ENCODE results near the gene PFDN6. TPM values are rescaled to one million over a fixed set of nuclear protein-coding genes. Genes with fewer than 3 reads are reported as not detected.

Gene PFDN6
- total and polyA plus RNA-seq, 2 of the 13 experiments (the other 11 are each of a cell fraction or from before 2014, with no cell fraction given): 75.5 to 87.0 TPM

DNA sequence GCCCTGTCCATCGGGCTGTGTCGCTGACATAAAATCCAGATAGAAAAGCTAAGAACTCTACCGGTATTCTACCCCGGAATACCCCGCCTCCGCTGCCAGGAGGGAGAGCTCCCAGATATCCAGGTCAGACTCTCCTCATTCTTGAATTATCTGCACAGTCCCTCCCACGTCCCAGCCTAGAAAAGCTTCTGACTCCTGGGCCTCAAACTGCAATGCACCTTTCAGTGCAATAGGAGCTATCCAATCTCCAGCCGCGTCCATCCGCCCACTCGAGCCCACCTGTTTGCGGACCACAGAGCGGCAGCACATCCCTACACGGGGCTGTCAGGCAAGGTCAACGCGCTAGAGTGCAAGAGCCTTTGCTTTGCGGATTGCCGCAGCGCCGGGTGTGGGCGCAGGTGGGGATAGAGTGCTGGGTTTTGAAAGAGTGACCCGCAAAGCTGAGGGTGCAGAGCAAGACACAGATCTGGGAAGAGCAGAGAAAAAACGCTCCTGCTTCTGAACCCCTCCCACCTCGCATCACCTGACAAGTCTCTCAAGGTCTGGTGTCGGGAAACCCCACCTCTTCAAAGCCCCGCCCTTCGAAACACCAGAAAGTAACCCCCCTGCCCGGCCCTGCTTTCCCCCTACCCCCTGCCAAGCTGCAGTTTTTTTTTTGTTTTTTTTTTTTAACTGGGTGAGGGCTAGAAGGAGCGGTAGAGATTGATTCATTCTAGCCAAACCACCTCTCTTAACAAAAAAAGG, 23.1 kb downstream of the PFDN6 start (continued):
- TF ChIP-seq, protein P1, sequence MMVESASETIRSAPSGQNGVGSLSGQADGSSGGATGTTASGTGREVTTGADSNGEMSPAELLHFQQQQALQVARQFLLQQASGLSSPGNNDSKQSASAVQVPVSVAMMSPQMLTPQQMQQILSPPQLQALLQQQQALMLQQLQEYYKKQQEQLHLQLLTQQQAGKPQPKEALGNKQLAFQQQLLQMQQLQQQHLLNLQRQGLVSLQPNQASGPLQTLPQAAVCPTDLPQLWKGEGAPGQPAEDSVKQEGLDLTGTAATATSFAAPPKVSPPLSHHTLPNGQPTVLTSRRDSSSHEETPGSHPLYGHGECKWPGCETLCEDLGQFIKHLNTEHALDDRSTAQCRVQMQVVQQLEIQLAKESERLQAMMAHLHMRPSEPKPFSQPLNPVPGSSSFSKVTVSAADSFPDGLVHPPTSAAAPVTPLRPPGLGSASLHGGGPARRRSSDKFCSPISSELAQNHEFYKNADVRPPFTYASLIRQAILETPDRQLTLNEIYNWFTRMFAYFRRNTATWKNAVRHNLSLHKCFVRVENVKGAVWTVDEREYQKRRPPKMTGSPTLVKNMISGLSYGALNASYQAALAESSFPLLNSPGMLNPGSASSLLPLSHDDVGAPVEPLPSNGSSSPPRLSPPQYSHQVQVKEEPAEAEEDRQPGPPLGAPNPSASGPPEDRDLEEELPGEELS (CRISPR knock-in tag; IDR thresholded peaks at IDR 0.05): peak; percentile 39; the same call in 1 of the 2 replicates
- TF ChIP-seq ETV5 (CRISPR knock-in tag; IDR thresholded peaks at IDR 0.05; ENCODE audit: borderline replicate concordance) (peak; percentile 18; the same call in 1 of the 2 replicates), ZNF276 (CRISPR knock-in tag; IDR thresholded peaks at IDR 0.05; ENCODE audit: low read depth) (0 out of 2 replicates have a peak, but pooled peaks have one; percentile 45), DR1 (CRISPR knock-in tag; IDR thresholded peaks at IDR 0.05) (0 out of 2 replicates have a peak, but pooled peaks have one; percentile 13), CREB1 (IDR thresholded peaks at IDR 0.05) (no peak), CREB1 (CRISPR knock-in tag; IDR thresholded peaks at IDR 0.05) (peak; percentile 32; the same call in 1 of the 2 replicates), KMT2A (CRISPR knock-in tag; IDR thresholded peaks at IDR 0.05) (peak; percentile 72), NFKBIZ (CRISPR knock-in tag; IDR thresholded peaks at IDR 0.05) (0 out of 2 replicates have a peak, but pooled peaks have one; percentile 37), ZNF75D (CRISPR knock-in tag; IDR thresholded peaks at IDR 0.05; ENCODE audit: borderline replicate concordance) (peak; percentile 44; the same call in 1 of the 2 replicates), ZNF543 (CRISPR knock-in tag; IDR thresholded peaks at IDR 0.05) (0 out of 2 replicates have a peak, but pooled peaks have one; percentile 61), PLRG1 (conservative IDR thresholded peaks at IDR 0.05) (no peak), ATF4 (CRISPR knock-in tag; IDR thresholded peaks at IDR 0.05) (peak in 1 of 2 experiments; percentile 42; a peak in 1 of 4 replicates), ZSCAN29 (CRISPR knock-in tag; conservative IDR thresholded peaks at IDR 0.05) (peak; percentile 77), TBX2 (CRISPR knock-in tag; IDR thresholded peaks at IDR 0.05; ENCODE audit: borderline replicate concordance) (peak; percentile 72; the same call in 1 of the 2 replicates), NR2F6 (IDR thresholded peaks at IDR 0.05) (no peak), NR2F6 (CRISPR knock-in tag; IDR thresholded peaks at IDR 0.05) (peak; percentile 52; the same call in 1 of the 2 replicates), MED1 (CRISPR knock-in tag; IDR thresholded peaks at IDR 0.05) (peak; percentile 32; the same call in 1 of the 2 replicates), NFKB2 (CRISPR knock-in tag; IDR thresholded peaks at IDR 0.05; ENCODE audit: borderline replicate concordance) (peak; percentile 46; the same call in 1 of the 2 replicates), HNRNPUL1 (IDR thresholded peaks at IDR 0.05; ENCODE audit: low read depth, low read length) (no peak), HOXA3 (CRISPR knock-in tag; IDR thresholded peaks at IDR 0.05) (peak; percentile 28; the same call in 1 of the 2 replicates)
- TF ChIP-seq, protein P2, sequence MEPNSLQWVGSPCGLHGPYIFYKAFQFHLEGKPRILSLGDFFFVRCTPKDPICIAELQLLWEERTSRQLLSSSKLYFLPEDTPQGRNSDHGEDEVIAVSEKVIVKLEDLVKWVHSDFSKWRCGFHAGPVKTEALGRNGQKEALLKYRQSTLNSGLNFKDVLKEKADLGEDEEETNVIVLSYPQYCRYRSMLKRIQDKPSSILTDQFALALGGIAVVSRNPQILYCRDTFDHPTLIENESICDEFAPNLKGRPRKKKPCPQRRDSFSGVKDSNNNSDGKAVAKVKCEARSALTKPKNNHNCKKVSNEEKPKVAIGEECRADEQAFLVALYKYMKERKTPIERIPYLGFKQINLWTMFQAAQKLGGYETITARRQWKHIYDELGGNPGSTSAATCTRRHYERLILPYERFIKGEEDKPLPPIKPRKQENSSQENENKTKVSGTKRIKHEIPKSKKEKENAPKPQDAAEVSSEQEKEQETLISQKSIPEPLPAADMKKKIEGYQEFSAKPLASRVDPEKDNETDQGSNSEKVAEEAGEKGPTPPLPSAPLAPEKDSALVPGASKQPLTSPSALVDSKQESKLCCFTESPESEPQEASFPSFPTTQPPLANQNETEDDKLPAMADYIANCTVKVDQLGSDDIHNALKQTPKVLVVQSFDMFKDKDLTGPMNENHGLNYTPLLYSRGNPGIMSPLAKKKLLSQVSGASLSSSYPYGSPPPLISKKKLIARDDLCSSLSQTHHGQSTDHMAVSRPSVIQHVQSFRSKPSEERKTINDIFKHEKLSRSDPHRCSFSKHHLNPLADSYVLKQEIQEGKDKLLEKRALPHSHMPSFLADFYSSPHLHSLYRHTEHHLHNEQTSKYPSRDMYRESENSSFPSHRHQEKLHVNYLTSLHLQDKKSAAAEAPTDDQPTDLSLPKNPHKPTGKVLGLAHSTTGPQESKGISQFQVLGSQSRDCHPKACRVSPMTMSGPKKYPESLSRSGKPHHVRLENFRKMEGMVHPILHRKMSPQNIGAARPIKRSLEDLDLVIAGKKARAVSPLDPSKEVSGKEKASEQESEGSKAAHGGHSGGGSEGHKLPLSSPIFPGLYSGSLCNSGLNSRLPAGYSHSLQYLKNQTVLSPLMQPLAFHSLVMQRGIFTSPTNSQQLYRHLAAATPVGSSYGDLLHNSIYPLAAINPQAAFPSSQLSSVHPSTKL (CRISPR knock-in tag; IDR thresholded peaks at IDR 0.05): peak; percentile 32; the same call in 1 of the 2 replicates
